Right hindlimb (tissue), 1 donor: Measurements from ENCODE around the gene NEK7.

Experiments used
- DNase-seq: peaks from one replicate; pipeline ENCODE4 v3.0.0-alpha.2; 2018

The NEK7 gene

DNA sequence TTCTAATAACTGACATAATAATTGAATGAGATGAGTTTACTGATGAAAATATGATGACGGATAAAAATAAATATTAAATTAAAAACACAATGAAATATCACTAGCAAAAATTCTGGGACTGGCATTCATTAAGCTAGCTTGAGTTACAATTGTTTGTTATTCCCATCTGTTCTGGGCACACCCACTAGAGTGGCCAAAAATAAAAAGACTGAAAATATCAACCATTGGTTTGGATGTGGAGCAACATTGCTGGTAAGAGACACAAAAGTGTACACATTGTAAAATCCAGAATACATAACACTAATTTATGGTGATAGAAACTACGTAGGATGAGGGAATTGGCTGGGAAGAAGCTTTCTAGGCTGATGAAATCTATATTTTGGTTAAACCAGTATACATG is 9.6 kb upstream of the NEK7 start:
- no peak for DNase-seq

DNA sequence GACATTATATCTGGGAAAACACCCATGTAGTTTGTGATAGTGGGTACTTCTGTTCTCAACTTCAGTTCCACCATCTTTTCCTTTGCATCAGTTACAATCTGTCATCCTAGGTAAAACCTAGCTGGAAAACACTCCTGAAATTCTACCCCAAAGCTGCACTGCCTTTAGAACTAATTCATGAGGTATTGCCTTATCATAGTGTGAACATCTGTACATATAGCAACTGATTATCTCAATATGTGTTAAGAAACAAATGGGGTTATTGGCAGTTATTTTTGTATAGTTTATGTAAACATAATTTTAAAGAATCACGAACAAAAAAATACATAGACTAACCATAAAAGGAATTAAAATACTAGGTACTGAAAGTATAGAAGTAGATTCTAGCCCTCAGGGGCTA is 6.4 kb upstream of the NEK7 start:
- no peak for DNase-seq

- no peak for DNase-seq
Measured at GRCh38 chr1:198151688-198152087, 5.1 kb upstream of the NEK7 start.

GRCh38 chr1:198153103-198153502 is 3.7 kb upstream of the NEK7 start:
- peak; percentile 79 for DNase-seq

- peak; percentile 59 for DNase-seq
Measured at GRCh38 chr1:198153804-198154203, 3.0 kb upstream of the NEK7 start.

- no peak for DNase-seq
Measured at GRCh38 chr1:198155253-198155652, 1.5 kb upstream of the NEK7 start.

DNA sequence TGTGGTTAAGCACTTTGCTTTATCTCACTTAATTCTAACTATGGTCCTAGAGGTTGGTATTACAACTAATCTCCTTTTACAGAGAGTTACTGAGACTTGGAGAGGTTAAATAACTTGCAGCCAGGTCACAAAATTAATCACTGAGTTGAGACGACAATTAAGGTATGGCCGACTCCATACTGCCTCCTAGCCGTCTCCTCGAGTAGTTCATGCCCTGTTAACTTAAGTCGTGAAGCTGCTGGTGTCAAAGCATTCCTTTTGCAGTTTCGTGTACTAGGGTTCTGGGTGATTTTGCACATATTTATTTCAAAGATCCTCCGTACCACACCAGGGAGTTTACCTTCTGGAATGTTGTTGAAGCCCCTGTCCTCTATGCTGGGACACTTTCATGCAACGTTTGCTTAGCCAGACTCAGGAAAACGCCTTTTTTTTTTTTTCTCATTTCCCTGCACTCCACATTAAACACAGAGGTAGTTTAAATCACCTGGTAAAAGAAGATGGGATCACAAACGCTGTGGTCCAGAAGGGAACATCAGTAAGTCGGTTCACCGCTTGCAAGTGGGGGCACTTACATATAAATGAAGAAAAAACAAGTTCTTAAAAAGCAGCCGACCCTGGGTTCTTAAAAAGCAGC is 570 bp upstream of the NEK7 start:
- DNase-seq = peak; percentile 66

- peak; percentile 93 for DNase-seq
Measured at GRCh38 chr1:198157241-198157846, 546 bp downstream of the NEK7 start.

DNA sequence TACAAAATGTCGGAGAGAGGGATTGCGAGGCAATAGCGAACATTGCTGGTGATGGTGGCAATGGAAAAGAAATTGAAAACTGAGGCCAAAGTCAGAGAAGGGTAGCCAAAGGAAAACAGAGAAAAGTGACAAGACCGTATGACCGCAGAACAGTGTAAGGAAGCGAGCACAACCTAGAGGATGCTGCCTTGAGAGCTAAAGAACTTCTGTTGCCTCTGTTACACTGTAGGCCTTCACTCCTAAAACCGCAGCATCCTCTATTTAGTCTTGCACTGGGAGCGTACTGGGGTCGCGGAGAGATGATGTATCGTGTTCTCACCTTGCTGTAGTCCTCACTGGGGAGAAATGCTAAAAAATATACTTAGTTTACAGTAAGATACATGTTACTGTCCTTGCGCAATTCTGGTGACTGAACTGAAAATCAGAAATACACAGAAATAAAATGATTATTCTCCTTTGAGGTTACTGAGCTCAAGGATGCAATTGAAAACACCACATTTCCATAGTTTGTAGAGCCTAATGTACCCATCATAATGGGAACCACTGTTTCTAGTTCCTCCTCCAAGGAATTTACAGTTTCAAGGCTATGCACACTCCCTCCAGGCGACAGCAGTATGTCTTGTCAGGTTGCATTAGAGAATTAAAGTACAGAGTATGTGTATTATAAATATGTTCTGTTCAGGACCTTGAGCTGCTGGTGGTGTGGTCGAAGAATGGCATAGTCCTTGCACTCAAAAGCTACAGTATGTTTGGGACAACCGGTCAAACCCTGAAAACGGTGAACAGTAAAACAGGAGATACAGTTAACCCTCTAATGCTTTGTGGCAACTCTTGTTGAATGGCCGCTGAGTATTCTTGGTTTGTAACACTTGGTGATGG is 1.3 kb downstream of the NEK7 start:
- DNase-seq = peak; percentile 33

DNA sequence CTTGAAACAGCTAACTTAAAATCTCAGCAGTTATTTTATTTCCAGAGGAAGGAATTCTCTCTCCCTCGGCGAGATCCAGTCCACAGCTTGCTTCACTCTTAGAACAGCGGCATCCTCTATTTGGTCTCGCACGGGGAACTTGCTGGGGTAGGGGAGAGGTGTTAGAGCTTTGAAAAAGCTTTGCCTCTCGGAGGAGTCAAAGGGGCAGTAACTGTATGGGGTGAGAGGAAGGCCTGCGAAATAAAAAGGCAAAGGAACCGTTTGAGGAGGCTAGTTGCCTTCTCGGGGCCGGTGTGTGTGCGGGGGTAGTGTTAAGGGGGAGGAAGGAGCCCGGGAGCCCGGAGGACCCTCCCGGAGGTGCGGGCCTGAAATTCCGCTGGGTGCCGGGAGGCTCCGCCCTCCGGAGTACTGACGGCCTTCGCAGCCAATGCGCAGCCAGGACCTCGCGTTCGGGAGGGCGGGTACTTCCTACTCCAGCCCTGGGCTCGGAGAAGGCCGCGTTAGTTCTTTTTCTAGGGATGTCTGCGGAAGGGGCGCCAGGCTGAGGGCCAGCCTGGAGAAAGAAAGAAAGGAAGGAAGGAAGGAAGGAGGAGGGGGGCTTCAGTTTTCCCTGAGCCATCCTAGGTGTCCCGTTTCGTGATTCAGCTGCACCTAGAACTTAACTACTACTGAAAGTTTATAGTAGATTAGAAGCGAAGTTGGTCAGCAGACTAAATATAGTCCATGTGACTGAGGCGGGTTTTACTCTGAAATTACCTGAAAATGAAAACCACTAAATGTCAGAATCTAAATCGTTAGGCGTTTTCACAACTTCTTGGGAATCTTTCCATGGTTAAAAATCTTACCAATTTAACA is 2.2 kb downstream of the NEK7 start:
- peak; percentile 95 for DNase-seq

- DNase-seq = no peak
Measured at GRCh38 chr1:198160222-198160621, 3.4 kb downstream of the NEK7 start.

- no peak for DNase-seq
Measured at GRCh38 chr1:198160946-198161614, 4.3 kb downstream of the NEK7 start.

DNA sequence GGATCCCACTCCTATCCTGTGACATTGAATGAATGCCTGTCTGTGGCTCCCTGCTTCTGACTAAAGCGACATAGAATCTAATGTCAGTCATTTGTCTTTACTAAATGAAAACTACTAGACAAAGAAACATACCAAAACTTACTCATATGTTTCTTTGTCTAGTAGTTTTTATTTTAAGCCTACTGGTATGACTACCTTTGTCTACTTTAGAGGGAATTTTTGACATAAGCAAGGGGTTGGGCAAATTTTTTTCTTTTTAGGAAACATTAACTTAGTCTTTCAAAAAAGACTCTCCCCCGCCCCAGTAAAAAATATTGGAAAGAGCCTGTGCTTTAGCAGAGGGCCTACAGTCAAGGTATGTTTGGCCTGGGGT is 4.9 kb downstream of the NEK7 start:
- no peak for DNase-seq

- no peak for DNase-seq
Measured at GRCh38 chr1:198162091-198162767, 5.4 kb downstream of the NEK7 start.

DNA sequence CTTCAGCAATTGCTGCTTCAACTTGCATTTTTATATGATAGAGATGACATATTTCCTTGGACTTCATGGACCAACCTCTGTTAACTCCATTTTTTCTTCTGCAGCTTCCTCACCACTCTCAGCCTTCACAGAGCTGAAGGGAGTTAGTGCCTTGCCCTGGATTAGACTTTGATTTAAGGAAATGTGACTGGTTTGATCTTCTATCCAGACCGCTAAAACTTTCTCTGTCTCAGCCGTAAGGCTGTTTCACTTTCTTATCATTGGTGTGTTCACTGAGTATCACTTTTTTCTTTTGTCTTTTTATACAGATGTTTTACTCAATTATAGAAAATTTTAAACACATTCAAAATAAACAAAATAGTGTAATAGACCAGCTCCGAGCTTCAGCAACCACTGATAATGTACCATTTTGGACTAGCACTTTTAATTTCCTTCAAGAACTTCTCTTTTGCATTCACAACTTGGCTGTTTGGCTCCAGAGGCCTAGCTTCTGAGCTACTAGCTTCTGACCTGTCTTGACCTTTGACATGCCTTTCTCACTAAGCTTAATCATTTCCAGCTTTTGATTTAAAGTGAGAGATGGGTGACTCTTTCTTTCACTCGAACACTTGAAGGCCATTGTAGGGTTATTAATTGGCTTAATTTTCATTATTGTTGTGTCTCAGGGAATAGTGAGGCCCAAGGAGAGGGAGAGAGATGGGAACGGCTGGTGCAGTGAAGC is 9.3 kb downstream of the NEK7 start:
- no peak for DNase-seq

- no peak for DNase-seq
Measured at GRCh38 chr1:198166900-198167299, 10.1 kb downstream of the NEK7 start.

DNA sequence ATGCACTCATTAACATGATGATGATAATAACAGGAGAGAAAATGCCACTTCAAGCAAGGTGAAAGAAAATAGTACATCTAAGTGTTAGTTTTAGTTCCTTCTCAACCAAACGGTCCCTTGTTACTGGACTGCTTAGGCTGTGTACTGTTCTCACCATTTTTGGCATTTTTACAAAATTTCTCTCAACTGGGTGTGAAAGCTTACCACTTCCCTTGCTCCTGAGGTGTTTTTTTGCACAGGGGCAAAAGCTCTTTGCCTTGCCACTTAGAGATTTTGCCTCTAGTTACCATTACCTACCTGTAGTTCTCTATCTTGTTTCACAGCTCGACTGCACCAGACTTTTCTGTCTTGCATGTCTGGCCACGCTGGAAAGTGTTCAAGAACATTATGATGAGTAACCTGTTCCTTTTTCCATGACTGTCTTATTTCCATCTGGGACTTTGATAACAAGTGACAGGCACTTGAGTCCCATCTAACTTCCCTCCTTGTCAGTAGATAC is 10.7 kb downstream of the NEK7 start:
- DNase-seq = no peak

GRCh38 chr1:198168227-198168626 is 11.4 kb downstream of the NEK7 start:
- DNase-seq = no peak

DNA sequence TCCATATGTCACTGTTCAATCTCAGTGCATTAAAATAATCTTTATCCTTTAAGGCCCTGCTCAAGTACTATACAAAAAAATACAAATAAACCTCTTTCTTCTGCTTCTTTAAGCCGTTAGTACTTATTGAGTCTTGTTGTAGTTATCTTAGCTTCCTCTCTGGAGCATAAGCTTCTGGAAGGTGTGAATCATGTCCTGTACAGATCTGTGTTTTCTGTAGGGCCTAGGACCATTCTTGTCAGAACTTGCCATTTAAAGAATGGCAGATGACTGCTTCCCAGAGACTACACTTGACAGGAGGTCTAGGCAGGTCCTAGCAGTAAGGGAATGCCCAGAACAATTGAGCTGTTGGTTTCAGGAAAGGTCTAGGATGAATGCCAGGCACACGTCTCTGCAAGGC is 12.9 kb downstream of the NEK7 start:
- no peak for DNase-seq

DNA sequence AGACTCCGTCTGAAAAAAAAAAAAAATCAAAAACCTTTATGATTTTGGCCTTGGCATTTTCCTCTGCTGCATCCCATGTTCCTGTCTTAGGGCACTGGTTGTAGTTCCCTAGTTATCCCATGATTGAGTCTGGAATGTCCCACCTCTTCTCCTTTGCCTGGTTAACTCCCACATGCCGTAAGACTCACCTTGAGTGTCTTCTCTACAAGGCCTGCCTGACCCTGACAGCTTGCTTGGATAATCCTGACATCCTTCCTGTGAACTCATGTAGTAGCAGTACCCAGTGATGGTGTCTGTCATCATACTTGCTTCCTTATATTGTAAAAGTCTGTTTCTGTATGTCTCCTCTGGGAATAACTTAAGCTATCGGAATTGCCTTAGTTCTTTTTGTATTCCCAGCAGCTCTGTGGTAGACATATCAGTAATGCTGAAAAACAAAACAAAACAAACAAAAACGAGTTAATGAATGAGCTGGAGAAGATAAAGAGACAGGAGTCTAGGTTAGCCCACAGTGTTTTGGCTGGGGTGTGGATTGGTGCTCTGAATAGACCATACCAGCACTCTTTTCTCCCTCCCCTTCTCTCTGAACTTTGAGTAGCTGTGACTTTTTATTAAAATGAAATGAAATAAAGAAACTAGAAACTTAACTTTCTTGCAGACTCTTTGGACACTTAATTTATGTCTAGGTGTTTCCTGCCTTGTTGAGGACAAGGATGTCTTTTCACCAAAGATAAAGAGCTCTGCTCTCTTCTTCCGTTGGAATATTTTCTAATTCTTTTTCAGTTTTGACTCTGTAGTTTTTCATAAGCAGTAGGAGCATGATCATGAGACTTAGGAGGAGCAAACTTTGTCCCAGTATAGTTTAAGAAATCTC is 15.1 kb downstream of the NEK7 start:
- no peak for DNase-seq
